Liver (tissue), 3 donors: ENCODE results near the gene YKT6.

Experiments
- CTCF ChIP-seq: fragments of 150-350 bp; IDR thresholded peaks from 2 replicates; pipeline ENCODE4 v1.5.1; 2017; ENCODE audit warnings: improper control_type of control experiment, low read depth, low read length; ENCODE audit not compliant: missing input control
- EGR1 ChIP-seq, 2 donors: IDR thresholded peaks; 2 replicates each; pipeline ENCODE4 v1.6.1; 2016 to 2018; ENCODE audit warnings: antibody characterized with exemption in 2 of 2, low read depth in 2 of 2
- GABPA ChIP-seq, 2 donors: IDR thresholded peaks in 1 of 2; conservative IDR thresholded peaks in 1 of 2; 2 replicates each; pipeline ENCODE4 v1.6.1; 2016; ENCODE audit warnings: antibody characterized with exemption in 2 of 2, mild to moderate bottlenecking in 1 of 2, moderate library complexity in 1 of 2
- JUND ChIP-seq, 2 donors: IDR thresholded peaks; 2 replicates each; pipeline ENCODE4 v1.6.1; 2016; ENCODE audit warnings: antibody characterized with exemption in 2 of 2
- MAX ChIP-seq: IDR thresholded peaks from 2 replicates; pipeline ENCODE4 v1.6.1; 2016; ENCODE audit warnings: antibody characterized with exemption
- NR2F2 ChIP-seq: IDR thresholded peaks from 2 replicates; pipeline ENCODE4 v1.6.1; 2016; ENCODE audit warnings: antibody characterized with exemption
- RAD21 ChIP-seq, 2 donors: IDR thresholded peaks; 2 replicates each; pipeline ENCODE4 v1.6.1; 2016; ENCODE audit warnings: antibody characterized with exemption in 2 of 2, mild to moderate bottlenecking in 2 of 2
- RXRA ChIP-seq, 2 donors: IDR thresholded peaks; 2 replicates each; pipeline ENCODE4 v1.6.1; 2017 to 2018; ENCODE audit warnings: antibody characterized with exemption in 2 of 2, mild to moderate bottlenecking in 1 of 2
- SP1 ChIP-seq: IDR thresholded peaks from 2 replicates; pipeline ENCODE4 v1.6.1; 2018; ENCODE audit warnings: antibody characterized with exemption, mild to moderate bottlenecking
- YY1 ChIP-seq: IDR thresholded peaks from 2 replicates; pipeline ENCODE4 v1.6.1; 2016; ENCODE audit warnings: antibody characterized with exemption, mild to moderate bottlenecking
- ZBTB33 ChIP-seq: IDR thresholded peaks from 2 replicates; pipeline ENCODE4 v1.6.1; 2016; ENCODE audit warnings: antibody characterized with exemption
- TF ChIP-seq, protein P1 (sequence below): IDR thresholded peaks from 2 replicates; pipeline ENCODE4 v1.6.1; 2016; ENCODE audit warnings: antibody characterized with exemption
- donor health status: healthy.
- donor health status: healthy.

GRCh38 chr7:44184873-44185446, 15.8 kb upstream of the YKT6 start:
- TF ChIP-seq JUND (IDR thresholded peaks at IDR 0.05) = no peak
- no peak for TF ChIP-seq CTCF
- no peak for TF ChIP-seq YY1
- TF ChIP-seq MAX = no peak
- TF ChIP-seq RXRA (IDR thresholded peaks at IDR 0.05) = no peak
- TF ChIP-seq RAD21 (IDR thresholded peaks at IDR 0.05) = no peak
- no peak for TF ChIP-seq ZBTB33
- TF ChIP-seq SP1 = no peak
- no peak for TF ChIP-seq EGR1 (IDR thresholded peaks at IDR 0.05; ENCODE audit: low read depth in 2 of 2)
- TF ChIP-seq NR2F2 = no peak
- TF ChIP-seq, protein P1, sequence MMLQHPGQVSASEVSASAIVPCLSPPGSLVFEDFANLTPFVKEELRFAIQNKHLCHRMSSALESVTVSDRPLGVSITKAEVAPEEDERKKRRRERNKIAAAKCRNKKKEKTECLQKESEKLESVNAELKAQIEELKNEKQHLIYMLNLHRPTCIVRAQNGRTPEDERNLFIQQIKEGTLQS = no peak
- no peak for TF ChIP-seq GABPA (IDR thresholded peaks at IDR 0.05 in 1 of 2, conservative IDR thresholded peaks at IDR 0.05 in 1 of 2)
